Measurements from ENCODE around the gene CACNG8. TPM values are rescaled to one million over a fixed set of nuclear protein-coding genes. Genes with fewer than 3 reads are reported as not detected.

The CACNG8 gene
- total and polyA plus RNA-seq, 4 donors = 0.01 to 0.15 (median 0.06) TPM; not detected in 1

DNA sequence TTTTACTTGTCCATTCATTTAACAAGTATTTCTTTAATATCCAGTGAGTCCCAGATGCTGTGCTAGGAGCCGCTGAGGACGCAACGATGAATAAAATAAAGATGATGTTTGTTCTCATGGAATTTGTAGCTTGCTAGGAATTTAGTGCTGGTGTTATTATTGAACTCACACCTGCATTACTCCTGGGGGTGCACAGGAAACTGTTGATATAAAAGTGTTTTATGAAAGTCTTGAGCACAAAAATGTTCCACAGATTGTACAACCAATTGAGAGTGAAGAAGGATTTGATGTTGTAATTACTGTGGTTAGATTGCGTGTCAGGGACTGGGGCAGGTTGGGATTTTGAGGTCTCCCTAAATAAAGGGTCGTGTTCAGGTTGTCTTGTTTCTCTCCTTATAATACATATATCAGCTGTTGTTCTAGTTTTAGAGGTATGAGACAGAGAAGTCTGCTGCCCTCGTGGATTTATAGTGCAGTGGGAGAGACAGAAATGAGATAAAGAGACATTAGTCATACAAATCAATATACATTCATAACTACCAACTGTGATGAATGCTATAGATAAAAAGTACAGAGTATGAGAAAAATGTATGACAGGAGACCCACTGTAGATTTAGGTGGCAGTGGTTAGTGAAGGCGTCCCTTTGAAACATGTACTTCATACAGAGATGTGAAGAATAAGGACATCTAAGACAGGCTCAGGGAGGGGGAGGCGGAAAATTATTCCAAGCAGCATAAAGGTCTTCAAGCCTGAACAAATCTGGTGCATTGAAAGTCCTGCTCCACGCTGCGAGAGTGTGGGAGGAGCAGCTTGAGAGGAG lies 40.0 kb downstream of the CACNG8 start:
- Histone ChIP-seq H3K27me3 (ENCODE audit: control insufficient read depth in 3 of 3, insufficient read depth in 3 of 3, low read length in 2 of 3) (peaks cover 0 to 26% (median 10%) of the 10 kb centered on the region in 3 donors), H3K4me1 (ENCODE audit: control insufficient read depth in 5 of 5, insufficient read depth in 5 of 5, low read length in 5 of 5) (no peaks in the 10 kb centered on the region), H3K36me3 (ENCODE audit: control insufficient read depth in 4 of 4, insufficient read depth in 4 of 4, low read length in 4 of 4) (no peaks in the 10 kb centered on the region), H3K9me3 (ENCODE audit: control insufficient read depth in 4 of 4, insufficient read depth in 3 of 4, low read length in 3 of 4) (peaks cover 0 to 5% (median 0%) of the 10 kb centered on the region in 4 donors), H3K9ac (ENCODE audit: insufficient read depth in 1 of 2, low read length in 2 of 2) (no peak overlapping the region), H3K4me3 (no peak overlapping the region), H3K27ac (ENCODE audit: low read depth in 1 of 2, low read length in 1 of 2) (no peak overlapping the region)
- TF ChIP-seq, protein P1, sequence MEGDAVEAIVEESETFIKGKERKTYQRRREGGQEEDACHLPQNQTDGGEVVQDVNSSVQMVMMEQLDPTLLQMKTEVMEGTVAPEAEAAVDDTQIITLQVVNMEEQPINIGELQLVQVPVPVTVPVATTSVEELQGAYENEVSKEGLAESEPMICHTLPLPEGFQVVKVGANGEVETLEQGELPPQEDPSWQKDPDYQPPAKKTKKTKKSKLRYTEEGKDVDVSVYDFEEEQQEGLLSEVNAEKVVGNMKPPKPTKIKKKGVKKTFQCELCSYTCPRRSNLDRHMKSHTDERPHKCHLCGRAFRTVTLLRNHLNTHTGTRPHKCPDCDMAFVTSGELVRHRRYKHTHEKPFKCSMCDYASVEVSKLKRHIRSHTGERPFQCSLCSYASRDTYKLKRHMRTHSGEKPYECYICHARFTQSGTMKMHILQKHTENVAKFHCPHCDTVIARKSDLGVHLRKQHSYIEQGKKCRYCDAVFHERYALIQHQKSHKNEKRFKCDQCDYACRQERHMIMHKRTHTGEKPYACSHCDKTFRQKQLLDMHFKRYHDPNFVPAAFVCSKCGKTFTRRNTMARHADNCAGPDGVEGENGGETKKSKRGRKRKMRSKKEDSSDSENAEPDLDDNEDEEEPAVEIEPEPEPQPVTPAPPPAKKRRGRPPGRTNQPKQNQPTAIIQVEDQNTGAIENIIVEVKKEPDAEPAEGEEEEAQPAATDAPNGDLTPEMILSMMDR (IDR thresholded peaks at IDR 0.05; ENCODE audit: control extremely low read depth, extremely low read depth) = no peak
- ATAC-seq (ENCODE audit: insufficient read depth, low FRiP score) = no peak
- WGBS, 2 donors = 70 to 71% methylated on average over 10 of the region's 10 CpGs
- DNase-seq = no peak

DNA sequence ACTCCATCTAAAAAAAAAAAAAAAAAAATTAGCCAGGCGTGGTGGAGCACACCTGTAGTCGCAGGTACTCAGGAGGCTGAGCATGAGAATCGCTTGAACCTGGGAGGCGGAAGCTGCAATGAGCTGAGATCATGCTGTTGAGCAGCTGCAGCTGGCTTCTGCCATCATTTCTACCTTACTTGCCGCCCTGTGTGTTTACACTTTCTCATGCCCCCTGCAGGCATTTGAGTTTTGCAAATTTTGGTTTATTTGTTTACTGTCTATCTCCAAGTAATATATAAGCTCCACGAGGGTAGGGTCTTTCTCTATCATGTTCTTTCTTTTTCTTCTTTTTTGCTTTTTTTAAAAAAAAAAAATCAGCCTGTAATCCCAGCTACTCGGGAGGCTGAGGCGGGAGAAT lies 46.7 kb downstream of the CACNG8 start:
- no peak for DNase-seq
- Histone ChIP-seq H3K27ac (ENCODE audit: low read depth in 1 of 2, low read length in 1 of 2) (no peak overlapping the region), H3K36me3 (ENCODE audit: control insufficient read depth in 4 of 4, insufficient read depth in 4 of 4, low read length in 4 of 4) (no peaks in the 10 kb centered on the region), H3K4me1 (ENCODE audit: control insufficient read depth in 5 of 5, insufficient read depth in 5 of 5, low read length in 5 of 5) (no peaks in the 10 kb centered on the region), H3K9ac (ENCODE audit: insufficient read depth in 1 of 2, low read length in 2 of 2) (no peak overlapping the region), H3K4me3 (no peak overlapping the region), H3K9me3 (ENCODE audit: control insufficient read depth in 4 of 4, insufficient read depth in 3 of 4, low read length in 3 of 4) (no peaks in the 10 kb centered on the region), H3K27me3 (ENCODE audit: control insufficient read depth in 3 of 3, insufficient read depth in 3 of 3, low read length in 2 of 3) (peaks cover 2 to 12% (median 4%) of the 10 kb centered on the region in 3 donors)
- TF ChIP-seq, protein P1 (IDR thresholded peaks at IDR 0.05; ENCODE audit: control extremely low read depth, extremely low read depth) = no peak
- no peak for ATAC-seq (ENCODE audit: insufficient read depth, low FRiP score)
- 82 to 88% methylated on average over 8 of the region's 8 CpGs for WGBS, 2 donors

DNA sequence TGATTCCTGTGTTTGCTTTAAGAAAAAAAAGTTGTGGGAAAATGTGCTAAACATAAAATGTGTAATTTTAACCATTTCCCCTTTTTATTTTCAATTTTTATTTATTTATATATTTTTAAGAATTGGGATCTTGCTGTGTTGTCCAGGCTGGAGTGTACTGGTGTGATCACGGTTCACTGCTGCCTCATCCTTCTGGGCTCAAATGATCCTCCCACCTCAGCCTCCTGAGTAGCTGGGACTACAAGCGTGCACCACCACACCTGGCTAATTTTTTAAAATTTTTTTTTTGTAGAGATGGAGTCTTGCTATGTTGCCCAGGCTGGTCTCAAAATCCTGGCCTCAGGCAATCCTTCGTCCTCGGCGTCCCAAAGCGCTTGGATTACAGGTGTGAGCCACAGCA lies 47.7 kb downstream of the CACNG8 start:
- TF ChIP-seq, protein P1 (IDR thresholded peaks at IDR 0.05; ENCODE audit: control extremely low read depth, extremely low read depth) = no peak
- no peak overlapping the region for H3K4me3 ChIP-seq
- peaks cover 0 to 4% (median 0%) of the 10 kb centered on the region in 4 donors for H3K9me3 ChIP-seq (ENCODE audit: control insufficient read depth in 4 of 4, insufficient read depth in 3 of 4, low read length in 3 of 4)
- H3K27ac ChIP-seq (ENCODE audit: low read depth in 1 of 2, low read length in 1 of 2) = no peak overlapping the region
- ATAC-seq (ENCODE audit: insufficient read depth, low FRiP score) = no peak
- no peaks in the 10 kb centered on the region for H3K4me1 ChIP-seq (ENCODE audit: control insufficient read depth in 5 of 5, insufficient read depth in 5 of 5, low read length in 5 of 5)
- no peaks in the 10 kb centered on the region for H3K36me3 ChIP-seq (ENCODE audit: control insufficient read depth in 4 of 4, insufficient read depth in 4 of 4, low read length in 4 of 4)
- no peak for DNase-seq
- 85 to 94% methylated on average over 6 of the region's 6 CpGs for WGBS, 2 donors
- peaks cover 2 to 18% (median 2%) of the 10 kb centered on the region in 3 donors for H3K27me3 ChIP-seq (ENCODE audit: control insufficient read depth in 3 of 3, insufficient read depth in 3 of 3, low read length in 2 of 3)
- H3K9ac ChIP-seq (ENCODE audit: insufficient read depth in 1 of 2, low read length in 2 of 2) = no peak overlapping the region

Measured in lung (tissue), 12 donors.